NCI-H1694 (cell line): ENCODE measurements around the gene FAM83G.

Experiments
- DNase-seq: peaks from one replicate; lab custom pipeline; 2025; lab: John Stamatoyannopoulos, UW

The FAM83G gene

DNA sequence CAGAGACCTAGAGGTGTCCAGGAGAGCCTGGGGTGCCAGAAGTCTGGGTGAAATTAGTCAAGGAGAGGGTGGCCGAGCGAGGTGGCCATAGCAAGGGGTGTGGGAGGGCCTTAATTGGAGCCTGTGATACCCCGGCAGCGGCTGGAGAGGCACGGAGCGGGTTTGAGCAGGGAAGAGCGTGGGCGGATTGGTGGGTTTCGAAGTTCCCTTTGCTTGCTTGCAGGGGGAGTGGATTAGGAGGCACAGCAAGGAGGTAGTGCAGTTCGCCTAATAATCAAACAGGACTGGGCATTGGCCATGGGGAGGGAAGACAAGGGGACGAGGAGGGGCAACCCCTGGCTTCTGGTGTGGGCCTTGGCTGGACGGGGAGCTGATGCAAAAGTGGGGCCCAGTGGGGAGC, 5.4 kb upstream of the FAM83G start:
- no peak for DNase-seq

DNA sequence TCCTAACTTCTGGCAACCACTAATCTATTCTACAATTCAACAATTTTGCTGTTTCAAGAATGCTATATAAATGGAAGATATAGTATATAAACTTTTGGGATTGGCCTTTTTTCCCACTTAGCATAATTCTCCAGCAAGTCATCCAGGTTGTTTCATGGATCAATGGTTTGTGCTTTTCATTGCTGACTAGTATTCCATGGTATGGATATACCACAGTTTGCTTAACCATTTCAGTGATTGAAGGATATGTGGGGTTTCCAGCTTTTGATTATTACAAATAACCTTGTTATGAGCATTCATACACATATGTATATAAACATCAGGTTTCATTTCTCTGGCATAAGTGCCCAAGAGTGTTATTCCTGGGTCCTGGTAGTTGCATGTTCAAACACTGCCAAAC, 2.1 kb upstream of the FAM83G start:
- DNase-seq = no peak

DNA sequence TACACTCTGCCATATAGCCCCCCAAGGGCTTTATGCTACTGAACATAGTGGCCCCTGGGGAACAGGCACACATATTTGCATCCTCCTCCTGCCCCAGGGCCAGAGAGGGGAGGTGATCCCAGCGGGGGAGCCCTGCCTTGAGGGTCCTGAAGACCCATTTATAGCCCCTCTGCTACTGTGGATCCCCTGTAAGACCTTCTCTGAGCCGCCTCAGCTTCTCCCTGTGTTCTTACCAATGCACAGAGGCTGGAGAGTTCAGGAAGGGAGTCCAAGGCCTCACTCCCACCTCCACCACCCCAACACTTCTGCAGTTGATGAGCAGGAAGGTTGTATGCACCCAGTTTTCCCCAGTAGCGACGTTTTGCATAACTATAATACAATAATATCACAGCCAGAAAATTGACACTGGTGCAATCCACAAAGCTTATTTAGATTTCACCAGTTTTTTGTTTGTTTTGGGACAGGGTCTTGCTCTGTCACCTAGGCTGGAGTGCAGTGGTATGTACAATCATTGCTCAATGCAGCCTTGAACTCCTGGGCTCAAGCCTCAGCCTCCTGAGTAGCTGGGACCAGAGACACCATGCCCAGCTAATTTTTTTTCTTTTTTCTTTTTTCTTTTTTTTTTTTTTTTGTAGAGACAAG, 1.3 kb upstream of the FAM83G start:
- DNase-seq = no peak

DNA sequence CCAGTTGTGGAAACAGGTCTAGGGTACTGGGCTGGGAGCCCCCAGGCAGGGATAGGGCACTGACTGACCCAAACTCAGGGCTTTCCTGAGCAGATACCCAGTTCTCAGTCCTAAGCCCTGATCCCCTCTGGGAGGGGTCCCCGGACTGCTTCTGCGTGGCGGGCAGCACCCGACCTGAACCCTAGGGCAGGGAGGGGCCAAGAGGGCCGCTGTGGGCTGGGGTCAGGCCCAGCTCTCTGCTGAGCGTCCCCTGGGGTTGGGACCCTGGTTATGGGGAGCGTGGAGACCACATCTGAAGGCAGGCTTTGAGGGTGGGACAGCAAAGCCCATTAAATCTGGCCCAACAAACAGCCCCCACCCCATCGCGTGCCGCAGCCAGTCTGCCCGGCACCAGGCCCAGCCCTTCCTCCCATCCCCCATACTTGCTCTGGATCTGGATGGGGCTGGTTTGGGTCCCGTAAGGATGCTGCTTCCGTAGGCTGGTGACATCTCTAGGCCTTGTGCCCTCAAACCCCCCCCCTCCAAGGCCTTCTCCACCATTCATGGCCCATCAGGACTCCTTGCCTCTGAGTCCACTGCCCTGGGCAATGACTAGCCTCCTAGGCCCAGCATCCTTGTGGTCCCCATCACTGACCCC, 691 bp upstream of the FAM83G start:
- DNase-seq = no peak

DNA sequence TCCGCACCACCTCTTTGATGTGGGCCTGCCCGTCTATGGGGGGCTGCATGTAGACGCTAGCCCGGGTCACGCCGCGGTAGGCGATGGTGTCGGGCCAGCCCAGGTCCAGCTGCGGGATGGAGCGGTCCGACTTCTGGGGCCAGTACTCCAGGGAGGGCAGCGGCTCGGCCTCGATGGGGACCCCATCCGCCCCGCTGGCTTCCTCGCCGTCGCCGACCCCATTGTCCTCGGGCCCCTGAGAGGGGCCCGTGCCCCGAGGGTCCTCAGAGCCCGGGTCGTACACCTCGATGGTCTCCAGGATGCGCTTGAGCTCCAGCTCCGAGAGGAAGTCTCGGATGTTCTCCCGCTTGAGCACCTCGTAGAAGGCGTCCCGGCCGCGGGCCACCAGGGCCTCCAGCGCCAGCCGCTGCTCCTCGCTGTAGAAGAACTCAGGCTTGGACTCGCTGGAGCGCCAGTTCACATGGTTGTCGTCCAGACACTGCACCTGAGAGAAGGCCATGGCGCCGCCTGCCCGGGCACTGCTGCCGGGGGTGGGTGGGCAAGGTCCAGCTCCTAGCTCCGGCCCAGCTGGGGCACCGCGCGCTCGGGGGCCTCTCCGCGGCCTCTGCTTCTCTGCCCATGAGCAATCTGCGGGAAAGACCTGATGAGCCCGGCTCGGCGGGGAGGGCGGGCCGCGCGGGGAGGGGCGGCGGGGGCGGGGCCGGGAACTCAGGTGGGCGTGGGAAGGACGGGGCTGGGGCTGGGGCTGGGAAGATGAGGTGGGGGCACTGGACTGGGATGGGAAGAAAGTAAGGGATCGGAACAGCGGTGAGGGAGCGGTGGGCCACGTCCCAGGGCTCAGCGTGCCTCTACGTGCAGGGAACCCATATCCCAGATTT, 782 bp downstream of the FAM83G start:
- no peak for DNase-seq

DNA sequence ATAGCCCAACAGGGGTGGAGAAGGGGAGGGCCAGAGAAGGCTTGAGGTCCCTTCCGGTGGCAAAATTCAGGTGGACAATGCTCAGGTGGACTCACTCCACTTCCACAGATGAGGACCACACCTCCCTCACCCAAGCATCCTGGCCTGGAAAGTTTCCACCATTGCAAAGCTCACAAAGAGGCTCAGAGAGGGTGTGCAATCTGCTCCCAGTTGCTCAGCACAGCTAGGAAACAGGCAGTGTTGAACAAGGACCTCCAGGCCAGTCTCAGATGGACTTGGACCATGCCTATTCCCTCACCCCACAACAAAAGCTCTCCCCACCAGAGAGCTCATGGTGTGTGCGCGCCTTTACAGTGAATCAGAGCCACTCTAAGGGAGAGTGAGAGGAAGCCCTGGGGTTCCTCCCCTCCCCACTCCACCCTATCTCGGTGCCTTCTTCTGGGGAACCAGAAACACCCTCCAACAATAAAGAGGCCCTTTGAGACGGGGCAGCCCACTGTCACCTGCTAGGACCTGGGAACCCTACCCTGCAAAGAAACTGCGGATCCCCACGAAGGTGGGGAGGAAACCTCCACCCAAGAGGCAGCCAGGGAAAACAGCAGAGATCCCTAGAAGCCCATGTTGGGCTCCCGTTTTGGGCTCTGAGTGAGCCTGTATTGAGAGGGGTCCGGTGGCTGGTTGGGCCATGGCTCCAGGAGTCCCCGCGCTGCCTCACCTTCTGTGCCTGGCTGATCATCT, 1.6 kb downstream of the FAM83G start:
- DNase-seq = no peak

DNA sequence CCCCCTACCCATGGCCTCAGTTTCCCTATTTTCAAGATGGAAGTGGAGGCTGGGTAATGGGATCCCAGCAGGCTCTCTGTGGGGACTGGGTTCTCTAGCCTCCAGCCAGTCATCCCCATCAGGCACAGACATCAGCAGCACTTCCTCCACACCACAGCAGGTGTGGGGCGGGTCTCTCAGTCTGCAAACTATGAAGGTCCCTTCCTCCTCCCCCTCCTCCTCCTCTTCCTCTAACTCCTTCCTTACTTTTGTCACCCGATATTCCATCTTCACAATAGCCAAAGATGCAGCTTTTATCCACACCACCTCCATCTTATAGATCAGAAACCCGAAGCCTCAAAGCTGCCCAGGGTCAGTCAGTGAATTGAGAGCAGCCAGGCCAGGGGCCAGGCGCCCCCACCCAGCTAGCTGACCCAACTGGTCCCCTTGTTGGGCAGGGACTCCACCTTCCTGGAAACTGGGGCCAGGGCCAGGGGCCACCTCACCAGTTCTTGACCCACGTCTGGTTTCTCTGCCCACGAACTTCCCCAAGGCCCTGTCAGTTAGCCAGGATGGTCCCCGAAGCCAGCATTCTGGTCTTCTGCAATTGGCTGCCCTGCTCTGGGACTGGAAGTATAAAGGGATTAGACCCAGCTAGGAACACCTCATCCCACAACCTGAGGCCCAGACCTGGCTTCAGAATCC, 2.5 kb downstream of the FAM83G start:
- DNase-seq = no peak

DNA sequence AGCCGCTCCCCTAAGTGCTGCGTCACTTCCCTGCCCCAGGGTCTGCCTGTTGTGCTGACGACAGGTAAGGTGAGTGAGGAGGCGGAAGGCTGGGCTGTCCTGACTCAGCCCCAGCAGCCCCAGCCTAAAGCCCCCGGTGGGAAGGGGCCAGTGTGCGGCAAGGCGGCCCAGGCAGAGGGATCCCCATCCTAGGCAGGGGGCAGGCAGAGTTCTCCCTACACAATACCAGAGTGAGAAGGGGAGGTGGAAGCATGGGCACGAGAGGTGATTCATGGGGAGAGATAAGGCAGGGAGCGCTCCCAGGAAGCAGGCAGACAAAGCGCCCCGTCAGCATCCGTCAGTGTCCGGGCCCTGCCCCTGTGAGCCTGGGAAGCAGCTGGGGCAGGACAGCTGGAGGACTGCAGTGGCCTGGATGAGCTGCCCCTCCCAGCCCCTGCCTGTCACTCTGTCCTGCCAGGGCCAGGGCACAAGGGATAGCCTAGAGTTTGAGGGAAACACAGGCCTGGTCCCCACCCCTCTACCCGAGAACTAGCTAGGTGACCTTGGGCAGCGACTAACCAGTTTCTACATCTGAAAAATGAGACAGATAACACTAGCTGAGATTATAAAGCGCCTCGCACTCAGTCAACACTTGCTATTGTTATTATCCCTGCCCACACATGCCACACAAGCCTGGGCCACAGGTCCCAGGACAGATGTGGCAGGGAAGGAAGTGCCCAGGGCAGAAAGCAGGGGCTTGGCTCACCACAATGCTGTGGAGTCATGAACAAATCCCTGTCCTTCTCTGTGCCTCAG, 3.8 kb downstream of the FAM83G start:
- no peak for DNase-seq

DNA sequence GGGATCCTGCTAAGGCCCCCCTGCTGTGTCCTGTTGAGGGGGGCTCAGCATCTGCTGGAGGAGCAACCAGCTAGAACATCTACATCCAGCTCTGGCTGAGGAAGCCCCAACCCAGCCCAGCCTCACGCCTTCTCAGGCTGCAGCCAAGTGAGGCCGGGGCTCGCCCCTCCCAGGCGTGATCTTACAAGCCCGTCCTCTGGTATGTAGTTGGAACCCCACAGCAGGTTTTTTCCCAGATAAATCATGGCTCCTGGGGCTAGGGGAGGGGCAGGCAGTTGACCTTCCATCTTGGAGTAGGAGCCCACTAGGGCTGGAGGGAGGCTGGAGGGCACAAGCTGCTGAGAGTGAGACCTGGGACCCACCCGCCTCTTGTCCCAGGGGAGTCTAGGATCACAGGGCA, 4.7 kb downstream of the FAM83G start:
- no peak for DNase-seq

DNA sequence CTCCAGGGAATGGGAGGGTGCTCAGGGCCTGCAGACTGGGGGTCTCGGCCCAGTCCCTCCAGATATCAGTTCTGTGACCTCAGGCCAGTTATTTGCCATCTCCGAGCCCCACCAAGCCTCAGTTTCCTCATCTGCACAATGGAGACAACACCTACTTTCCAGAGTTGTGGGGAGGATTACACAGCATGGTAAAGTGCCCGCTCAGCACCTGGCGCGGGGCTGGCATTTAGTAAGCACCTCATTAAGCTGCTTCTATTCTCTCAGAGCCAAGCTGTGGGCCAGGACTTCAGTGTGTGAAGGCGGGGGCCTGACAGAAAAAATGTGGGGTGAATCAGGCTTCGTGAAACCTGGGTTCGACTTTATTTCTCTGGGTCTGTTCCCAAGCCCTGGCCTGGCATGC, 5.2 kb downstream of the FAM83G start:
- DNase-seq = no peak

DNA sequence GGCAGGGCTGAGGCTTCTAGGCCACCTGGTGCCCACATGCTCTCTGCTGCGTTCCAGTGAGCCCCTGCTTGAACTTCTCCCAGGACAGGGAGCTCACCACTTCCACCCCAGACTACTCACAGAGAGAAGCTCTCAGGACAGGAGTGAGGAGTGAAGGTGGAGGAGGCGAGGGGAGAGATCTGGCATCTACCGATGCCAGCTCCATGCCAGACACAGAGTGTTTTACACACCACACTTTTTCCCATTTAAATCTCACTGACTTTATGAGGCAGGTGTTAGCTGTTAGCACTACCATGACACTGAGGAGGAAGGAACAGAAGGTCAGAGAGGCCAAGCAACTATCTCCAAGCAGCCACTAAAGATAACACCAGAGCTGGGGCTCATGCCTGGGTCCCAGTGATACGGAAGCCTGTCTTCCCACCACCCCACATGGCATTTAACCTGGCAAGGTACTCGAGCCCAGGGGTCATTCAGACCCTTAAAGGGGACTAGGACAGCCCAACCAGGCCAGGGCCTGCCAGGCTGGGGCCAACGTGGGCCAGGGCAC, 6.8 kb downstream of the FAM83G start:
- no peak for DNase-seq

DNA sequence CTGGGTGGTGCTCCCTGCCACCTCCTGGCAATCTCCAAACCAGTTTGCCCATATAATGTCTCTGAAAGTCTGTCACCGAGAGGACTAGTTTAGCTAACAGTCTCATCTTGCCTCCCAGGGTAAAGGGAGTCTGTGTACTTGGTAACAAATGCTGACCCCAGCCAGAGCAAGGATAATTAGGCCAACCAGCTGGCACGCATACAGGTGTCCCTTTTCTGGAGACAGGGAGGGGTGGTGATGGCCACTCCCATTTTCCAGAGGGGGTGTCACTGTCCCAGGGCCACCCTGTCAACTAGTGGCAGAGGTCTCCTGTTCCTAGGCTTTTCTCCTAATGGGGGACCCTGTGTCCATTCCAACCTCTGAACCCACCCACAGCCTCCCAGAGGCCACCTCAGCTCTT, 8.1 kb downstream of the FAM83G start:
- DNase-seq = no peak

DNA sequence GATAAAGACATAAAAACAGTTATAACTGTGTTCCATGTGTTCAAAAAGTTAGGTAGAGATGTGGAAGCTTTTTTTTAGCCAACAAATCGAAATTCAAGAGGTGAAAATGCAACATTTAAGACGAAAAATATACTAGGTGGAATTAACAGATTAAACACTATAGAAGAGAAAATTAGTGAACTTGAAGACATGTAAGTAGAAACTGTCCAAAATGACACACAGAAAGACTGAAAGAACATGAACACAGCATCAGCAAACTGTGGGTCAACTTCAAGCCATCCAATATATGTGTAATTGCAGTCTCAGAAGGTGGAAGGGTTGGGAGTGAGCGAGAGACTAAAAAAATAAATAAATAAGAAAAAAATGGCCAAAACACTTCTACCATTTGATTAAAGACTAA, 9.3 kb downstream of the FAM83G start:
- no peak for DNase-seq

DNA sequence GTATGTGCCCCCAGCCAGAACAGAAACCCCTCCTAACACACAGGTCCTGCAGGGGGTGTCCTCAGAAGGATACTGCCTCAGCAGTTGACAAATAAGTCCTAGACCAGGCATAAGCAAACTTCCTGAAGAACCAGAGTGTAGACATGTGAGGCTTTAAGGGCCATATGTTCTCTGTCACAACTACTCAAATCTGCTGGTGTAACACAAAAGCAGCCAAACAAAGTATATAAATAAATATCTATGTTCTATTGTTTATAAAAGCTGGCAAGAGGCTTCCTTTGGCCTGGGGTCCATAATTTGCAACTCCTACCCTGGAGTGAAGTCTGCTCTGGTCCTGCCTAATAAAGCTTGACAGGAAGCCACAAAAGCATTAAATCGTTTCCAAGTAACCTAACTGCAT, 9.9 kb downstream of the FAM83G start:
- DNase-seq = no peak

DNA sequence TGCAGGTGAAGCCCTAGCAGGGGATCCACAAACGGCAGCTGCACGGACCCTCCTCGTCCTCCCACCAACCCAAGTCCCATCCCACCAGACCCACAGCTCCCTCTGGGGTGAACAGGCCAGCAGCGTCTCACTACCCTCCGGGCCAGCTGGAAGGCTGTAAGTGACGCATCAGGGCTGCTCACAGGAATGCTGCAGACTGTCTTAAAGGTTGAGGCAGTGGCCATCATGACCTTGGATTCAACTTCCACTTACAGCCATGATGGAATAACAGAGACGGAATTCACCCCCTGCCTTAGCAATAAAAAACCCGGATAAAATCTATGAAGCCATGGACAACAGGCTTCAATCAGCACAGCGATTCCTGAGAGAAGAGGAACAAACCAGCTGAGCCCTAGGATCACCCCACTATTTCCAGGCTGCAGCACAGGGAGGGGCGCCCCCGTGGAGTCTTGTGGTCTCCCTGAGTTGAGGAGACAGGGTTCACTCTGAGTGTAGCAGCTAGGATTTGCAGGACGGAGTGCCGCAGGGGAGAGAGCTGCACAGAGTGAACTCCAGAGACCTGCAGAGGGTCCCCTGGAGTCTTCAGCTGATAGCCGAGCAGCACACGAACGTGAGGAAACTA, 10.5 kb downstream of the FAM83G start:
- DNase-seq = no peak

DNA sequence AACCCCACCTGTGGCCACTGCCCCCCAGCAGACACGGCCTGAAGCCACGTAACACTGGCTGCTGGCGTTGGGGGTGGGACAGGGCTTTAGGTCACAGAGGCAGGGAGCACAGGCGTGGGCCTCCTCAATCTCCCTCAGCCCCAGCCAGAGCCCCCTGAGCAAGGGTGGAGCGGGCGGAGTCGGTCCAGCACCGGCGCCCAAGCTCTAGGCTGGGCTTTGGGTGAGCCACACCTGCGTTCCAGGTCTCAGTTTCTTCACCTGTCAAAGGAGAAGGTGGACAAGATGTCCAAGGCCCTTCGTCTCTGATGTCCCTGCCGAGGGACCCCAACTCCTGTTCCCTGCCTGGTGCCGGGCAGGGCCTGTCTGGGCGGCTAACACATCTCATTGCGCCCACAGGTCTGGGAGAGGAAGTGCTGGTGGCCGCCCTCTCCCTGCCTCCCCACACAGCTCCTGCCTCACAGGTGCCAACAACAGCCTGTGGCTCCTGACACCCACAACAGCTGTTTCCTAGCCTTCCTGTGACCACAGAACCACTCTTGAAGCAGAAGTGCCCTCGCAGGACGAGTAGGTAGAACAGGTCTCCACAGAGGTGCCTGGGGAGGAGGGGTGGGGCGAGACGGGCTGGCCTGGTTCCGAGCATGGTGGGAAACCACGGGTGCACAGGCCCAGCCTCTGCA, 12.0 kb downstream of the FAM83G start:
- no peak for DNase-seq

DNA sequence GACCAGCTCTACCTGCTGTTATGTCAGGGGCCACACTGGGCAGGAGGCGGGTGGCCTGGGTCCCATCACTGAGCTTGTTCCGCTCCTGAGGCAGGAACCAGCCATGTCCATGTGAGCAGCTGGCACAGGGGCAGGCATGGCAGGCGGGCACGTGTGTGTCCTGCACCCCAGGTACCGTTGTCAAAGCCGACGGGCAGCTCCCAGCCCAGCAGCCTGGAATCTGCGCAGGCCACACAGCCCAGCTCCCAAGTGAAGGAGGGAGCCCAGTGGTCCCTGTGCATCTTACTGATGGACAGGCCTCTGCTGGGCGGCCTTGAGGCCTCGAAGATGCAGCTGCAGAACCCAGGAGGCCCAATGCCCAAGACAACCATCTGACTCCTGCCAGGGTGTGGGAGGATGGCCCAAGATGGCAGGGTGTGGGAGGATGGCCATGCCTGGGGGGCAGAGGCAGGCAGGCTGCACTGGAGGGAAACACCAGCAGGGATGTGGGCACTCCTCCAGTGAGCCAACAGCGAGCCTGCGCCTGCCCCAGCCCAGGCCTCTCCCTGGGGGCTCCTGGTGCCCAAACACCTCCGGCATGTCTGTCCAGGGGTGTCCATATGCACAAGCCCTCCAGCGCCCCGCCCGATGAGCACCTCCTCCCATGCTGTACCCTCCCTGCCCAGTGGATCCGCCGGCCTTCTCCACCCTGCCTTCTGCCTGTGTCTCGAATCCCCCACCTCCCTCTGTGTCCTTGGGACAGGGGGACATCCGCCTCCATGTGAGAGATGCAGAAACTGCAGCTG, 12.8 kb downstream of the FAM83G start:
- no peak for DNase-seq

DNA sequence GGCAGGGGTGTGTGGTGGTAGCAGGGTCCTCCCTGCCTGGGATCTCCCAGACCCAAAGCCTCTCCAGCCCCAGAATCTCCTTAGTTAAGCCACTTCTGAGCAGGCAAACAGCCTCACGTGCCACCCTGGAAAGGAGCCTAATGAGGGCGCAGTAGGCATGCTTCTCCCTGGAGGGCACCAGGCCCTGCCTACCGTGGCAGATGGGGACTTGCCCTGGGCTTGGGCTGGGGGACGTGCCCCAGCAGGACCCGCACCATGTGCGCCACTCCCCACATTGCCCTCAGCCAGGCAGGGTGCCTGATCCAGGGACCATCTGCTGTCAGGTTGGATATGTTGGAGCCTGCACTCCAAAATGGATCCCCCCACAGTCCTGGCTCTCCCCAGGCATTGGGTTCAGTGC, 14.2 kb downstream of the FAM83G start:
- DNase-seq = peak; percentile 97
